ENCODE data around the gene CYP21A2. TPM values are rescaled to one million over a fixed set of nuclear protein-coding genes. Genes with fewer than 3 reads are reported as not detected.
"Not testable (repeated sequence)": the region's sequence is repeated elsewhere in the genome, so short reads cannot be mapped to it uniquely, and the experiment has no call there.

CYP21A2 gene
- total and polyA plus RNA-seq, 2 of the 8 experiments (the other 6 are each of a cell fraction or from before 2014, with no cell fraction given): 0.22 to 0.23 TPM

GRCh38 chr6:32049736-32050135 lies 11.5 kb downstream of the CYP21A2 start:
- H4K91ac ChIP-seq (replicated peaks; ENCODE audit: insufficient read length, low read length); H3K4me3 ChIP-seq (ENCODE audit: extremely low read depth in 1 of 4, insufficient read depth in 2 of 4, low read depth in 3 of 4, low read length in 4 of 4); H3K79me1 ChIP-seq (ENCODE audit: low read depth, low read length); H3K18ac ChIP-seq (ENCODE audit: extremely low read depth, low read length); H3K9me3 ChIP-seq (ENCODE audit: insufficient read depth in 2 of 2, low read depth in 1 of 2, low read length in 1 of 2); DNase-seq (ENCODE audit: low read depth in 1 of 2, low spot score in 2 of 2); H4K8ac ChIP-seq (ENCODE audit: extremely low read depth, insufficient read depth, low read length); H3K56ac ChIP-seq (replicated peaks; ENCODE audit: insufficient read length, low read depth, low read length); H3K4ac ChIP-seq (replicated peaks; ENCODE audit: insufficient read length, low read depth, low read length); H3K4me1 ChIP-seq (replicated peaks in 1 of 4; ENCODE audit: control insufficient read depth in 3 of 4, insufficient read depth in 4 of 4, low read length in 3 of 4); H3K4me2 ChIP-seq (ENCODE audit: insufficient read depth in 1 of 2, low read depth in 2 of 2, low read length in 2 of 2); H3K23me2 ChIP-seq (ENCODE audit: low read depth, low read length); H2BK120ac ChIP-seq (replicated peaks; ENCODE audit: low read depth, low read length); H4K20me1 ChIP-seq (replicated peaks in 1 of 2; ENCODE audit: control insufficient read depth in 1 of 2, insufficient read depth in 2 of 2, low read length in 2 of 2); H2AFZ ChIP-seq (ENCODE audit: low read length); H3K23ac ChIP-seq (ENCODE audit: insufficient read length); H3K27me3 ChIP-seq (replicated peaks in 1 of 4; ENCODE audit: control insufficient read depth in 3 of 4, extremely low read depth in 1 of 4, insufficient read depth in 3 of 4, low read length in 3 of 4); H3K79me2 ChIP-seq (ENCODE audit: control insufficient read depth in 1 of 2, insufficient read depth in 2 of 2, low read length in 2 of 2); H2BK15ac ChIP-seq (ENCODE audit: low read length); H3K9ac ChIP-seq (replicated peaks in 1 of 4; ENCODE audit: extremely low read depth in 1 of 4, low read depth in 3 of 4, low read length in 3 of 4); H2BK12ac ChIP-seq (ENCODE audit: low read depth, low read length); FAIRE-seq; H3K14ac ChIP-seq (ENCODE audit: insufficient read length); H2BK20ac ChIP-seq (ENCODE audit: low read length); H3K36me3 ChIP-seq (ENCODE audit: control insufficient read depth in 2 of 4, insufficient read depth in 4 of 4, low read length in 3 of 4); H2BK5ac ChIP-seq (ENCODE audit: low read depth, low read length); H3K27ac ChIP-seq (ENCODE audit: low read depth, low read length); H4K5ac ChIP-seq (ENCODE audit: insufficient read length, low read depth, low read length); H2AK5ac ChIP-seq (ENCODE audit: low read depth, low read length): not testable (repeated sequence)
- ChIA-PET POLR2A (ENCODE audit: partially characterized antibody) (interaction anchor here (0.7 to 0.9 kb wide), 2 partner anchors 105 to 121 kb away, joined by 3 read pairs; no protein-coding TSS in a partner anchor), CTCF (ENCODE audit: partially characterized antibody) (interaction anchor here (0.6 to 4.9 kb wide), 5 partner anchors 8 to 264 kb away, joined by 3 to 38 read pairs (median 11); no protein-coding TSS in a partner anchor)
- 97% methylated on average over 6 of the region's 11 CpGs; no CpG with 5 or more reads in 1 of the 2 experiments for WGBS, 2 experiments (ENCODE audit: extremely low coverage in 1 of 2, insufficient coverage in 1 of 2, insufficient read length in 1 of 2, insufficient replicate concordance in 2 of 2, low coverage in 1 of 2, low lambda C conversion rate in 2 of 2, missing lambda C conversion rate in 1 of 2)
